Measurements from ENCODE around the gene ITGAD.

ITGAD gene

GRCh38 chr16:31451681-31452351 is 58.7 kb downstream of the ITGAD start:
- no peaks in the 10 kb centered on the region for H3K27me3 ChIP-seq (ENCODE audit: insufficient read depth, low read length)
- peaks cover 47% of the 10 kb centered on the region for H3K4me1 ChIP-seq (ENCODE audit: control insufficient read depth, insufficient read depth, low read length, unreplicated experiment)
- H3K79me2 ChIP-seq (ENCODE audit: control insufficient read depth, insufficient read depth, low read length, unreplicated experiment): peaks cover 19% of the 10 kb centered on the region
- no peak overlapping the region for H3K4me3 ChIP-seq (ENCODE audit: low read depth, low read length)
- no peak overlapping the region for H2AFZ ChIP-seq (ENCODE audit: low read length, unreplicated experiment)
- H3K36me3 ChIP-seq (ENCODE audit: insufficient read depth, low read length): no peaks in the 10 kb centered on the region
- H3K27ac ChIP-seq (ENCODE audit: low read depth, low read length): peak overlapping the region; percentile 98

- Histone ChIP-seq H3K36me3 (ENCODE audit: insufficient read depth, low read length) (no peaks in the 10 kb centered on the region), H3K27me3 (ENCODE audit: insufficient read depth, low read length) (no peaks in the 10 kb centered on the region), H3K4me1 (ENCODE audit: control insufficient read depth, insufficient read depth, low read length, unreplicated experiment) (peaks cover 56% of the 10 kb centered on the region), H2AFZ (ENCODE audit: low read length, unreplicated experiment) (peak overlapping the region; percentile 29), H3K4me3 (ENCODE audit: low read depth, low read length) (peak overlapping the region; percentile 66; the same call in 1 of the 2 replicates), H3K27ac (ENCODE audit: low read depth, low read length) (peak overlapping the region; percentile 98), H3K79me2 (ENCODE audit: control insufficient read depth, insufficient read depth, low read length, unreplicated experiment) (peaks cover 28% of the 10 kb centered on the region)
Observed at GRCh38 chr16:31452631-31453106, 59.5 kb downstream of the ITGAD start.

- H3K27ac ChIP-seq (ENCODE audit: low read depth, low read length): peak overlapping the region; percentile 98
Observed at GRCh38 chr16:31453255-31454204, 60.4 kb downstream of the ITGAD start.

GRCh38 chr16:31455601-31456314 is 62.6 kb downstream of the ITGAD start:
- Histone ChIP-seq H3K4me1 (ENCODE audit: control insufficient read depth, insufficient read depth, low read length, unreplicated experiment) (peaks cover 64% of the 10 kb centered on the region), H3K36me3 (ENCODE audit: insufficient read depth, low read length) (no peaks in the 10 kb centered on the region), H3K79me2 (ENCODE audit: control insufficient read depth, insufficient read depth, low read length, unreplicated experiment) (peaks cover 37% of the 10 kb centered on the region), H2AFZ (ENCODE audit: low read length, unreplicated experiment) (no peak overlapping the region), H3K27me3 (ENCODE audit: insufficient read depth, low read length) (no peaks in the 10 kb centered on the region), H3K4me3 (ENCODE audit: low read depth, low read length) (peak overlapping the region; percentile 4; the same call in 1 of the 2 replicates), H3K27ac (ENCODE audit: low read depth, low read length) (peak overlapping the region; percentile 19; the same call in 1 of the 2 replicates)

More at GRCh38 chr16:31453255-31454204, 60.4 kb downstream of the ITGAD start:
- H3K27me3 ChIP-seq (ENCODE audit: insufficient read depth, low read length): no peaks in the 10 kb centered on the region
- H3K4me3 ChIP-seq (ENCODE audit: low read depth, low read length): peak overlapping the region; percentile 66
- peaks cover 58% of the 10 kb centered on the region for H3K4me1 ChIP-seq (ENCODE audit: control insufficient read depth, insufficient read depth, low read length, unreplicated experiment)
- H3K36me3 ChIP-seq (ENCODE audit: insufficient read depth, low read length): no peaks in the 10 kb centered on the region
- no peak overlapping the region for H2AFZ ChIP-seq (ENCODE audit: low read length, unreplicated experiment)
- peaks cover 36% of the 10 kb centered on the region for H3K79me2 ChIP-seq (ENCODE audit: control insufficient read depth, insufficient read depth, low read length, unreplicated experiment)

GRCh38 chr16:31456988-31457360 is 63.8 kb downstream of the ITGAD start:
- Histone ChIP-seq H3K79me2 (ENCODE audit: control insufficient read depth, insufficient read depth, low read length, unreplicated experiment) (peaks cover 41% of the 10 kb centered on the region), H3K4me1 (ENCODE audit: control insufficient read depth, insufficient read depth, low read length, unreplicated experiment) (peaks cover 57% of the 10 kb centered on the region), H3K4me3 (ENCODE audit: low read depth, low read length) (peak overlapping the region; percentile 84), H3K36me3 (ENCODE audit: insufficient read depth, low read length) (no peaks in the 10 kb centered on the region), H3K27me3 (ENCODE audit: insufficient read depth, low read length) (no peaks in the 10 kb centered on the region), H3K27ac (ENCODE audit: low read depth, low read length) (no peak overlapping the region), H2AFZ (ENCODE audit: low read length, unreplicated experiment) (no peak overlapping the region)

GRCh38 chr16:31458073-31458843 is 65.1 kb downstream of the ITGAD start:
- peaks cover 41% of the 10 kb centered on the region for H3K79me2 ChIP-seq (ENCODE audit: control insufficient read depth, insufficient read depth, low read length, unreplicated experiment)
- peak overlapping the region; percentile 90 for H3K27ac ChIP-seq (ENCODE audit: low read depth, low read length)
- peaks cover 46% of the 10 kb centered on the region for H3K4me1 ChIP-seq (ENCODE audit: control insufficient read depth, insufficient read depth, low read length, unreplicated experiment)
- peak overlapping the region; percentile 84 for H3K4me3 ChIP-seq (ENCODE audit: low read depth, low read length)
- H3K27me3 ChIP-seq (ENCODE audit: insufficient read depth, low read length): no peaks in the 10 kb centered on the region
- no peaks in the 10 kb centered on the region for H3K36me3 ChIP-seq (ENCODE audit: insufficient read depth, low read length)
- peak overlapping the region; percentile 9 for H2AFZ ChIP-seq (ENCODE audit: low read length, unreplicated experiment)

- Histone ChIP-seq H3K36me3 (ENCODE audit: insufficient read depth, low read length) (no peaks in the 10 kb centered on the region), H3K4me3 (ENCODE audit: low read depth, low read length) (peak within 1 kb of the TSS; percentile 84), H3K27ac (ENCODE audit: low read depth, low read length) (peak within 1 kb of the TSS; percentile 90), H3K27me3 (ENCODE audit: insufficient read depth, low read length) (no peaks in the 10 kb centered on the region), H3K4me1 (ENCODE audit: control insufficient read depth, insufficient read depth, low read length, unreplicated experiment) (peaks cover 40% of the 10 kb centered on the region), H3K79me2 (ENCODE audit: control insufficient read depth, insufficient read depth, low read length, unreplicated experiment) (peaks cover 41% of the 10 kb centered on the region), H2AFZ (ENCODE audit: low read length, unreplicated experiment) (peak within 1 kb of the TSS; percentile 9)
Observed at GRCh38 chr16:31458844-31459686, 65.9 kb downstream of the ITGAD start, which contains the start of gene ARMC5. Gene ARMC5 (plus strand): TSS chr16:31459501. CDS start chr16:31459525, 24 bp downstream.

- peaks cover 33% of the 10 kb centered on the region for H3K4me1 ChIP-seq (ENCODE audit: control insufficient read depth, insufficient read depth, low read length, unreplicated experiment)
- H3K27ac ChIP-seq (ENCODE audit: low read depth, low read length): peak overlapping the region; percentile 90
- no peak overlapping the region for H2AFZ ChIP-seq (ENCODE audit: low read length, unreplicated experiment)
- peaks cover 40% of the 10 kb centered on the region for H3K79me2 ChIP-seq (ENCODE audit: control insufficient read depth, insufficient read depth, low read length, unreplicated experiment)
- H3K36me3 ChIP-seq (ENCODE audit: insufficient read depth, low read length): no peaks in the 10 kb centered on the region
- peak overlapping the region; percentile 84 for H3K4me3 ChIP-seq (ENCODE audit: low read depth, low read length)
- H3K27me3 ChIP-seq (ENCODE audit: insufficient read depth, low read length): no peaks in the 10 kb centered on the region
Observed at GRCh38 chr16:31459687-31460581, 66.8 kb downstream of the ITGAD start.
